HG03571 (cell line): Measurements from ENCODE around the gene PRRT2.
A peak's percentile ranks its signal among the peaks of the same experiment; 100 is the strongest.

Experiments used
- ATAC-seq: cut with Tn5 transposase; IDR thresholded peaks from one replicate; pipeline ENCODE4 v1.9.1; 2021; ENCODE audit not compliant: unreplicated experiment

Gene PRRT2

GRCh38 chr16:29811170-29811895 lies 660 bp upstream of the PRRT2 start:
- no peak for ATAC-seq

GRCh38 chr16:29812754-29813643 lies 1.0 kb downstream of the PRRT2 start:
- ATAC-seq = no peak

- no peak for ATAC-seq
Observed at GRCh38 chr16:29813644-29814562, 1.9 kb downstream of the PRRT2 start.

DNA sequence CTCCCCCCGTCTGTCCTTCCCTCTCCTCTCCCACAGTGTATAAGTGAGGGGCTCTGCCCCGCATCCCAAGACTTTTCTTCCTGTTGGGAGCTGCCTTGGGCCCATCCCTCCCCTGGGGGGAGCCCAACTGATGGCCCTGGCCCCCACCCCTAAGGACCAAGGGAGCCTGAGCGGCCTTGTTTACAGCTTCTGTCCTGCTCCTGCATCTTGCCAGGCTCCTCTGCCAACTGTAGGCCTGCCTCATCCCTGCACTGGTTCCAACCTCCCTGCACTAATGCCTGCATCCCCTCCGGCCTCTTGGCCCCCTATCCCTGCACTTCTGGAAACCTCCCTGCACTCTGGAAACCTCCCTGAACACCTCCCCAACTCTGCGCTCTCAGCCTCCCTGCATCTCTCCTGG lies 2.6 kb downstream of the PRRT2 start:
- ATAC-seq = no peak

GRCh38 chr16:29815032-29815721 lies 3.2 kb downstream of the PRRT2 start:
- no peak for ATAC-seq

DNA sequence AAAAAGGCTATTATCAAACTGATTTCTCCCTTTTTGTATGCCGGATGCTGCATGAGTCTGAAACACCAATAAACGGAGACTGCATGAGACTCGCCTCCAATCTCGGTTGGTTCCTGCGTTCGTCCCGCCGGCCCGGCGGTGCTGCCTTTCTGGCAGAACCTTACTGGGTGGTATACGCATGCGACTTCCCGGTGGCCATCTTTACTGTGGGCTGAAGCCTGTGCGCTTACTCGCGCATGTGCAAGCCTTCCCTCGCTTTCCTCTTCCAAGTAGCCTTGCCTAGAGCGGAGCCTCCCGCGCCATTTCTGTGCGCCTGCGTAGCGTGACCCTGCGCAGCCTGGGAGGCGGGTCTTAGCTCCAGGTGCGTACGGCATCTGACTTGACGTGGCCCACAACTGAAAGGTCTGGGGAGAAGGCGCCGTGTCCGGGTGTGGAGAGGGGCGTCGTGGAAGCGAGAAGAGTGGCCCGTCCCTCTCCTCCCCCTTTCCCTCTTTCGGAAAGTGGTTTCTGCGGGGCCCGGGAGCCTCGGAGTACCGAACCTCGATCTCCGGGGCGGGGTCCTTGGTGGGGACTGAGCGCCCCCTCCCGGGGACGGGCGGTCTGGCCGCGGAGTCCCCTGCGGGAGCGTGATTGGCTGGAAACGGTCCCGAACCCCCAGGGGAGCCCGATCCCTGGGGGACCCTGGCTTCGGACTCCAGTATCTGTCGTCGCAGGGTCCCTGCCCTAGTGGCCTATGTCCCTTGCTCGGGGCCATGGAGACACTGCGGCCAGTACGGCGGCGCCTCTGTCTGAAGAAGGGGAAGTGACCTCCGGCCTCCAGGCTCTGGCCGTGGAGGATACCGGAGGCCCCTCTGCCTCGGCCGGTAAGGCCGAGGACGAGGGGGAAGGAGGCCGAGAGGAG lies 4.0 kb downstream of the PRRT2 start, which contains the start of gene PAGR1:
Gene PAGR1, plus strand, starts transcription at position 360 of the 901 bp plus-strand sequence. Its CDS starts 374 bp downstream, at position 734.
- peak; percentile 50 for ATAC-seq

GRCh38 chr16:29816694-29817441 lies 4.9 kb downstream of the PRRT2 start:
- no peak for ATAC-seq

GRCh38 chr16:29818082-29818481 lies 6.1 kb downstream of the PRRT2 start:
- ATAC-seq = no peak

GRCh38 chr16:29819506-29819905 lies 7.5 kb downstream of the PRRT2 start:
- ATAC-seq = no peak

GRCh38 chr16:29820271-29820701 lies 8.3 kb downstream of the PRRT2 start, which contains the start of gene MVP:
MVP (plus strand) TSS chr16:29820462; CDS start chr16:29830550, 10,088 bp downstream.
- ATAC-seq = no peak

- no peak for ATAC-seq
Observed at GRCh38 chr16:29820730-29821642, 9.0 kb downstream of the PRRT2 start.

GRCh38 chr16:29821643-29822115 lies 9.7 kb downstream of the PRRT2 start:
- ATAC-seq = no peak

GRCh38 chr16:29824589-29825144 lies 12.7 kb downstream of the PRRT2 start:
- no peak for ATAC-seq

- ATAC-seq = no peak
Observed at GRCh38 chr16:29825145-29826044, 13.4 kb downstream of the PRRT2 start.

- ATAC-seq = no peak
Observed at GRCh38 chr16:29826342-29826695, 14.3 kb downstream of the PRRT2 start.

DNA sequence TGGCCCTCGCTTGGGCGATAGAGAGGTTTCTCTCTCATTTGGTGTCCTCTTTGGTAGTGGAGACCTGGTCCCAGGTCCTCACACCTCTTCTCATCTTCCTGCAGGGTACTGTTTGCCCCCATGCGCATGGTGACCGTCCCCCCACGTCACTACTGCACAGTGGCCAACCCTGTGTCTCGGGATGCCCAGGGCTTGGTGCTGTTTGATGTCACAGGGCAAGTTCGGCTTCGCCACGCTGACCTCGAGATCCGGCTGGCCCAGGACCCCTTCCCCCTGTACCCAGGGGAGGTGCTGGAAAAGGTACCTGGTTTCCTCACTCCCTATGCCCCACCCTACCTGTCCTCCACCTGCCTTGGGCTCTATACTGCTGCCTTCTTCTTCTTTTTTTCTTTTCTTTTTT lies 18.8 kb downstream of the PRRT2 start:
- ATAC-seq = no peak
